GM19043 (cell line): Measurements from ENCODE around the gene MMEL1.

Source experiments
- ATAC-seq: cut with Tn5 transposase; IDR thresholded peaks from one replicate; pipeline ENCODE4 v1.9.1; 2021; ENCODE audit warnings: low read depth; ENCODE audit not compliant: unreplicated experiment

Gene MMEL1

DNA sequence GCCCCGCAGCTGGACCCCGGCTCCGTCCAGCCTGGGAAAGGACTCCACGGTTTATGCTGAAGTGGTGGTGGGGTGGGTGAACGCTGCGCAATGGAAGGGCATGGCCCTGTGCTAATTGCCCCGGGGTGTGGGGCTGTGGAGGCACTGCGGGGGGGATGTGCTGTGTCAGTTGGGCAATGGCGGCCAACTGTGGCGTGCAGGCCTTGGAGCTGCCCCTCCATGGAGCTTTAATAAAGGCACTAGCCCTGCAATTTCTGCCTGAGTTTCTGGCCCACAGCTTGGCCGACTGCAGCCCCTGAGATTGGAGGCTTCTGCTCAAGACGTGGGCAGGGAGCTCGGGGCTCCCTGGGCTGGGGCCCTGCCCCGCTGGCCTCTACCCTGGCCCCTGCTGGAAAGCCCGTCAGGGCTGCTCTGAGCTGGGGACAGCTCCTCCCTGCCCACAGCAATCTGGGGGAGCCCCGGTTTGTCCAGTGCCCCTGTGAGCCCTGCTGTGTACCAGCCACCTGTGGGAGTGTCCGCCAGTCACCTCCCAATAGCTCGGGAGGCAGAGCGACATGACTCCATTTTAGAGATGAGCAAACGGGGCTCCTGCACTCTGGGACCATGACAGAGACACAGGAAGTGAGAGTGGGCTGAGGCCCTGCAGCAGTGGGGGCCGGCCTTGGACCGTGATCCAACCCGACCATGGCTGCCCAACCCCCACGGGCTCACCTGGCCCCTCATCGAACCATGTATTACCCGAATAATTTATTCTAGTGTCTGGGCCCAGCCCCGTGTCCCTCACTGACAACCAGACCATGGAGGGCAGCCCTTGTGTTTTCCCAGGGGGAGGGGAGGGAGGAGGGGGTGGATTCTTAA lies 85.4 kb downstream of the MMEL1 start:
- no peak for ATAC-seq

GRCh38 chr1:2546515-2547209 lies 86.2 kb downstream of the MMEL1 start:
- peak; percentile 41 for ATAC-seq

DNA sequence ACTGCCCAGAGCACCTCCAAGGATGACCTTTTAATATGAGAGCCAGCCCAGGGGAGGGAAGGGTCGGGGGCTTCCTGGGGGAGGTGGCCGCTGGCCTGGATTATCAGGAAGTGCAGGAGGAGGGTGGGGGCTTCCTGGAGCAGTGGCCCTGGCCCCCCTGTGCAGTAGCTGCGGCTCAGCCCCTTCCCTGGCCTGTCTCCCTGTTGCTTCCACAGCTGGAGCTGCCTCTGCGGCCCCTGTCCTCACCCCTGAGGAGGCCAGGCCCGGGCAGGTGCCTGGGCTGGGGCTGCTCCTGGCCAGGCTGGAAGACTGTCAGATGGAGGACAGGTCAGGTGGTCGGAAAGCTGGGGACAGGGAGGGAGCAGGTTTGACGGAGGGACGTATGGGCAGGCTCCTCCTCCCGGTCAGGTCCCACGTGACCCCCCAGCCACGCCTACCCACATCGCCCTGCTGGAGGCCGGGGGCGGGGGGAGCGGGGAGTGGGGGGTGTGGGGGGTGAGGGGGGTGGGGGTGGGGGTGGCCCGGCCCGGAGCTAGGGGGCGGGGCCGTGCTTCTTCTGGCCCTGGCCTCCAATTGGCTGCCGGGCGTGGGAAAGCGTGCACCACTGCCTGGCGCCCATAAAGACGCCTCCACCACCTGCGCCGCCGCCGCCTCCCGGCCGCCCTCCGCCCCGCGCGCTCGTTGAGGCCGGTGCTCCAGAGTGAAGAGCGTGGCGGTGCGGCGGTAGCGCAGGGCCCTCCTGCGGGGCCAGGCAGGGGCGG lies 86.9 kb downstream of the MMEL1 start:
- peak; percentile 23 for ATAC-seq

DNA sequence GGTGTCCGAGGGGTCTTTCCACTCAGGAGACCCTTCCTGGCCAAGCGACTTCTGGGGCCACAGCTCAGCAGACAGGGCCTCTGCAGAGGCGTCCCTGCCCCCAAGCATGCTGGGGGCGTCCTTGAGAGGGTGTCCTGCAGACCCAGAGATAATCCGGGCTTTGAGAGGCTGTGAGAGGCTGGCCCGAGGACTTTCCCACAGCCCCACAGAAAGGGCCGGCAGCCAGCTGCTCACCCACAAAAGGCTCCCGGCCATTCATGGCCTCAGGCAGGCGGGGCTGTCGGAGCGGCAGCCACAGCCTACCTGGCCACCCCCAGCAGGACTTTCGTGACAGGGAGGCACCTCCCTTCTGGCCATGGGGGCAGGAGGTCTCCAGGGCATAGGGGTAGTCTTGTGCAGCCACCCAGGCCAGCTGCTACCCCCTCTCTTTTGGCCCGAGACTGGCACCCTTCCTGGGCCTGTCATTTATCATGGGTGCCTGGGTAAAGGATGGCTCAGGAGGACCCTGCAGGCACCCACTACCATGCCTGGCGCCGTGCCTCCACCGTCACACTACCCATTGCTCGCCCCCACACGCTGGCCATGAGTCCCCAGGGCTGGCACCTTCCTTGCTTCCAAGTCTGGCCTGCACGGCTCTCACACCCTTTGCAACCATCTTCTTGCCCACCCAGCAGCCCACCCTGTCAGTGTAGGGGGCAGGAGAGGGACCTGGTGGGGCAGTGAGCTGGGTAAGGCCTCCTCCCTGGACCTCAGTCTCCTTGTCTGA lies 87.8 kb downstream of the MMEL1 start:
- ATAC-seq = no peak

DNA sequence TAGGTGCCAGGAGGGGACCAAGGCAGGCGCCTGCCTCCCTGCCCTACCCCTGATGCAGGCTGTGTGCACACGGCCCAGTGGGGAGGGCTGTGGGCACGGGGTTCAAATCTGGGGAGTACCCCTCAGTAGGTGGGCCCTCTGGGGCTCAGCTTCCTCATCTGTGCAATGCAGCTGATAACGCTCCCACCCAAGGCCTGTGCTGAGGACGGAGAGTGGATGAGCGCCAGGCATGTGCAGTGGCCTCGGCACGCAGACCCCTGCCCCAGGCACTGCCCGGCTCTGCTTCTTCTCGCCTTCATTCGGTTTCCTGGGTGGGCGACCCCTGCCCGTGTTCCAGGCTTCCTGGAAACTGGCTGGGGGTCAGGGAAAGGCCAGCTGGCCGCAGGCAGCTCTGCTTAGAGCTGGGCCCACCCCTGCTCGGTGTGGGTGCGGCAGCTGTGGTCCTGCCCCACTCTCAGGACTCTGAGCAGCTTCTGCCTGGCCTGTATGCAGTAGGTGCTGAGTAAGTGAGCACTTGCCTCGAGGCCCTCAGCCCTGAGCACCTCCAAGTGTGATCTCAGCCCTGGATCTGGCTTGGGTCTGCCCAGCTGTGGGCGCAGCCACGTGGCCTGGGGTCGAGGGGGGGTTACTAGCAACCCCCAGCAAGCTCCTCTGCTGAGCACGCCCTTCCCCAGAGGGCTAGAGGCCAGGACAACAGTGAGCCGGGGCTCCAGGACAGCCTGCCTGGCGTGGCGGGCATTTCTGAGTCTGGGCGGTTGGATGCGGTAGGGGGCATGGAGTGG lies 88.5 kb downstream of the MMEL1 start:
- ATAC-seq = no peak

GRCh38 chr1:2543543-2544092 lies 89.2 kb downstream of the MMEL1 start:
- ATAC-seq = no peak

DNA sequence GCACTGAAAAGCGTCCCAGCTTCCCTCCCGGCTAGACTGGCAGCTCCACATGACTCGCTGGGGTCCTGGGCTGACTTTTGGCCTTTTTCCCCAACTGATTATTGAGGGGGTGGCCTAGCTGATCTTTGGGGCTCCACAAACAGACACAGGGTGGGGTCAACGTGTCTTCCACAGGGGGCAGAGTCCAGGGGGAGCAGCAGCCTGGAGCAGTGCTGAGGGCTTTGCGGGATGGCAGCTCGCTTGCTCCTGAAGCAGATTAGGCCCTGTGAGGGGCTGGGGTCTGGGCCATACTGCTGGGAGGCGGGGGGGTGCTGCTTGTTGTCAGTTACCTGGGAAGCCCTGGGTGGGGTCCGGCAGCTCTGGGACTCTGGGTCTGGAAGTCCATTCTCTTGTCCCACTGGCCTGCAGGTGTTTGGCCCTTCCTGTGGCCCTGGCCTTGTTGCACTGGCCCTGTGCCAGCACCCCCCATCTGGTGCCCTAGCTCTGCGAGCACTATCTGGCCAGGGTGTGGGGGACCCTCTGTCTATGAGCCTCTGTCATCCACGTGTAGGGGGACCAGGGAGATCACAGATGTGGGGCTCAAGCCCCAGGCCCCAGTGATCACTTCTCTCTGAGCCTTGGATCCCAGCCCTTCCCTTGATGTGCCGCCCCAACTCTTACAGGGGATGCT lies 90.4 kb downstream of the MMEL1 start:
- ATAC-seq = no peak

- no peak for ATAC-seq
Observed at GRCh38 chr1:2541619-2542245, 91.1 kb downstream of the MMEL1 start.

GRCh38 chr1:2540816-2541492 lies 91.9 kb downstream of the MMEL1 start:
- ATAC-seq = no peak
